GM12878 (cell line): ENCODE measurements around the gene ABI3. TPM values are rescaled to one million over a fixed set of nuclear protein-coding genes. Genes with fewer than 3 reads are reported as not detected.
A peak's percentile ranks its signal among the peaks of the same experiment; 100 is the strongest.

ENCODE experiments used
- ATAC-seq: fragments of 200-7000 bp; cut with Tn5 transposase; 3 replicates; pipeline ENCODE4 v1.9.1; 2020; ENCODE audit warnings: mild to moderate bottlenecking, moderate library complexity
- BruUV-seq: library from RNA; stranded (reverse); fragments of 400-500 nt; replicated peaks from 2 replicates; lab custom pipeline; 2021; lab: Mats Ljungman, UMichigan
- CTCF ChIA-PET: fragments of 300-600 bp; sonication (Branson Sonifier 250); formaldehyde crosslinking; extraction: SDS; loops from one replicate; lab custom pipeline; 2021; ENCODE audit warnings: inconsistent platforms; lab: Yijun Ruan, JAX
- POLR2A ChIA-PET: fragments of 350-600 bp; formaldehyde crosslinking; extraction: SDS; loops from one replicate; lab custom pipeline; 2021; ENCODE audit warnings: inconsistent platforms; lab: Charles Lee
- RAD21 ChIA-PET: fragments of 300-600 bp; sonication (Branson Sonifier 250); formaldehyde crosslinking; loops from one replicate; lab custom pipeline; 2023; ENCODE audit warnings: antibody characterized with exemption; ENCODE audit not compliant: unreplicated experiment; lab: Charles Lee
- SMC1A ChIA-PET: fragments of 300-600 bp; sonication (Branson Sonifier 250); formaldehyde crosslinking; loops from one replicate; lab custom pipeline; 2023; ENCODE audit not compliant: unreplicated experiment, uncharacterized antibody; lab: Charles Lee
- DNase-seq: peaks from one replicate; pipeline ENCODE4 v3.0.0-alpha.2; 2011; ENCODE audit warnings: low read depth, low spot score
- FAIRE-seq: peaks from 3 replicates; lab custom pipeline; 2011; peaks lifted over from hg19 to GRCh38; lab: Jason Lieb, UNC
- H2AFZ ChIP-seq: 2 replicates; pipeline ENCODE4 v1.6.0; 2011; ENCODE audit warnings: low read depth, low read length, control low read depth; ENCODE audit not compliant: control insufficient read depth
- H3K27ac ChIP-seq: 2 replicates; pipeline ENCODE4 v1.5.1; 2011; ENCODE audit warnings: control low read depth; ENCODE audit not compliant: control insufficient read depth, insufficient read depth
- H3K27me3 ChIP-seq, 2 experiments: replicated peaks in 1 of 2; 2 replicates each; pipeline versions ENCODE4 v1.6.0 to v1.6.1; 2011; ENCODE audit warnings: low read length in 1 of 2; ENCODE audit not compliant: control insufficient read depth in 2 of 2, insufficient read depth in 2 of 2
- H3K36me3 ChIP-seq, 2 experiments: 2 replicates each; pipeline ENCODE4 v1.5.1; 2011; ENCODE audit warnings: low read length in 1 of 2; ENCODE audit not compliant: control insufficient read depth in 2 of 2, insufficient read depth in 2 of 2
- H3K4me1 ChIP-seq: 2 replicates; pipeline ENCODE4 v1.6.1; 2011; ENCODE audit warnings: mild to moderate bottlenecking, low read length, moderate library complexity, mixed read lengths; ENCODE audit not compliant: control insufficient read depth, insufficient read depth
- H3K4me2 ChIP-seq: 2 replicates; pipeline ENCODE4 v1.6.0; 2011; ENCODE audit warnings: control low read depth; ENCODE audit not compliant: control insufficient read depth, insufficient read depth
- H3K4me3 ChIP-seq: fragments of 200-600 bp; sonication (generic); 2 replicates; pipeline ENCODE4 v1.5.1; 2016
- H3K79me2 ChIP-seq: 2 replicates; pipeline ENCODE4 v1.6.0; 2011; ENCODE audit warnings: low read length; ENCODE audit not compliant: control insufficient read depth, insufficient read depth
- H3K9ac ChIP-seq: 2 replicates; pipeline ENCODE4 v1.8.0; 2011; ENCODE audit warnings: low read length, control low read depth, mixed read lengths; ENCODE audit not compliant: control insufficient read depth, insufficient read depth
- H3K9me3 ChIP-seq: replicated peaks from 3 replicates; pipeline ENCODE4 v1.5.1; 2011; ENCODE audit warnings: mild to moderate bottlenecking, low read length; ENCODE audit not compliant: control insufficient read depth, insufficient read depth
- H4K20me1 ChIP-seq: 2 replicates; pipeline ENCODE4 v1.6.0; 2011; ENCODE audit not compliant: control insufficient read depth, insufficient read depth
- ATF3 ChIP-seq: IDR thresholded peaks from 2 replicates; pipeline ENCODE4 v1.6.1; 2011; ENCODE audit warnings: low read depth, mild to moderate bottlenecking, low read length, moderate library complexity, borderline replicate concordance; ENCODE audit errors: extremely low read depth
- EGR1 ChIP-seq, 2 experiments: IDR thresholded peaks; 1 replicate in 1 of 2; 2 replicates in 1 of 2; pipeline ENCODE4 v1.6.1; 2011 to 2012; ENCODE audit warnings: low read depth in 2 of 2, low read length in 2 of 2, borderline replicate concordance in 1 of 2, mild to moderate bottlenecking in 1 of 2, moderate library complexity in 1 of 2
- POLR2A ChIP-seq: IDR thresholded peaks from 2 replicates; pipeline ENCODE4 v1.6.1; 2011; ENCODE audit warnings: low read depth, mild to moderate bottlenecking, low read length
- whole genome bisulfite sequencing: methylation state at CpG from one replicate; pipeline ENCODE4 v1.1.6; 2016; ENCODE audit warnings: low lambda C conversion rate; ENCODE audit not compliant: insufficient replicate concordance, insufficient coverage; ENCODE audit errors: missing lambda C conversion rate; 5-methylcytosine and 5-hydroxymethylcytosine counted together
- in situ Hi-C: fragments of 300-500 bp; cut with MboI; formaldehyde crosslinking; loops from 9 replicates; pipeline ENCODE4 v1.14.3; 2018; ENCODE audit warnings: mixed read lengths
- intact Hi-C: fragments of 100-400 bp; cut with micrococcal nuclease; formaldehyde crosslinking; loops from one replicate; pipeline ENCODE4 v1.14.2; 2022; ENCODE audit not compliant: unreplicated experiment
- polyA plus RNA-seq, 11 experiments: library from polyadenylated mRNA; depleted of rRNA in 4 of 11; unstranded in 6 of 11; stranded (reverse) in 5 of 11; fragments of >200 nt; fragmentation: Nextera tagmentation in 4 of 11; fragmentation: Illumina TruSeq in 1 of 11; extraction: Ambion mirVana in 4 of 11; extraction: Trizol in 1 of 11; gene quantifications; 1 replicate in 1 of 11; 2 replicates in 10 of 11; pipeline versions ENCODE4 v1.2.1 to v1.2.3, GENCODE V29; 2011 to 2016; ENCODE audit warnings: inconsistent platforms in 2 of 11, missing spikeins in 2 of 11, low read depth in 1 of 11
- total RNA-seq, 4 experiments: library from RNA; depleted of rRNA in 3 of 4; stranded (reverse); fragments of >200 nt in 3 of 4; fragmentation: Illumina TruSeq in 1 of 4; extraction: Trizol in 1 of 4; gene quantifications; 2 replicates each; pipeline versions ENCODE4 v1.2.1 to v1.2.3, GENCODE V29; 2013 to 2021
- TF ChIP-seq, protein P1 (sequence below): IDR thresholded peaks from 2 replicates; pipeline ENCODE4 v1.6.1; 2011; ENCODE audit warnings: borderline replicate concordance, low read depth, mild to moderate bottlenecking, moderate library complexity, low read length; ENCODE audit not compliant: insufficient read depth, poor library complexity, severe bottlenecking

The ABI3 gene
- total and polyA plus RNA-seq, 10 of the 15 experiments (the other 5 are each of a cell fraction or from before 2014, with no cell fraction given), result 13.4 to 109 (median 51.1) TPM

- H2AFZ ChIP-seq, result no peak overlapping the region; the same call in 1 of the 2 replicates
- 25% methylated on average over 24 of the region's 36 CpGs for WGBS
- no peaks in the 10 kb centered on the region for H3K27me3 ChIP-seq
- CTCF ChIA-PET, result interaction anchor here (1.4 to 8.2 kb wide), 5 partner anchors 9 to 61 kb away, joined by 5 to 178 read pairs (median 61); no protein-coding TSS in a partner anchor
- H3K4me1 ChIP-seq, result no peaks in the 10 kb centered on the region; the same call in 1 of the 2 replicates
- FAIRE-seq (no peak), ATAC-seq (peak; percentile 9), DNase-seq (no peak)
- POLR2A ChIA-PET, result interaction anchor here (1.0 kb wide), 1 partner anchor 38 kb away, joined by 3 read pairs; no protein-coding TSS in a partner anchor
- H3K4me3 ChIP-seq, result peak overlapping the region; percentile 49
- TF ChIP-seq, protein P1, sequence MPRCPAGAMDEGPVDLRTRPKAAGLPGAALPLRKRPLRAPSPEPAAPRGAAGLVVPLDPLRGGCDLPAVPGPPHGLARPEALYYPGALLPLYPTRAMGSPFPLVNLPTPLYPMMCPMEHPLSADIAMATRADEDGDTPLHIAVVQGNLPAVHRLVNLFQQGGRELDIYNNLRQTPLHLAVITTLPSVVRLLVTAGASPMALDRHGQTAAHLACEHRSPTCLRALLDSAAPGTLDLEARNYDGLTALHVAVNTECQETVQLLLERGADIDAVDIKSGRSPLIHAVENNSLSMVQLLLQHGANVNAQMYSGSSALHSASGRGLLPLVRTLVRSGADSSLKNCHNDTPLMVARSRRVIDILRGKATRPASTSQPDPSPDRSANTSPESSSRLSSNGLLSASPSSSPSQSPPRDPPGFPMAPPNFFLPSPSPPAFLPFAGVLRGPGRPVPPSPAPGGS, result peak; percentile 22
- TF ChIP-seq EGR1 (IDR thresholded peaks at IDR 0.05; ENCODE audit: borderline replicate concordance in 1 of 2, low read depth in 2 of 2, low read length in 2 of 2), result peak in 1 of 2 experiments; percentile 14; a peak in 1 of 3 replicates
- no peak for TF ChIP-seq ATF3
- peak; percentile 48 for TF ChIP-seq POLR2A
- no peak overlapping the region for H3K27ac ChIP-seq
- no TSS peak for BruUV-seq
- H3K9ac ChIP-seq, result peak overlapping the region; percentile 20; the same call in 1 of the 2 replicates
- intact Hi-C loops (loop anchor here (5.0 to 10.0 kb wide), 2 partner anchors 165 to 198 kb away; no protein-coding TSS in a partner anchor), in situ Hi-C loops (loop anchor here (10.0 kb wide), 1 partner anchor 55 kb away; no protein-coding TSS in a partner anchor)
- peak overlapping the region; percentile 97 for H3K4me2 ChIP-seq
- H4K20me1 ChIP-seq, result no peaks in the 10 kb centered on the region
- H3K36me3 ChIP-seq, result no peaks in the 10 kb centered on the region
- H3K9me3 ChIP-seq, result no peaks in the 10 kb centered on the region
- SMC1A ChIA-PET, result interaction anchor here (0.9 to 7.3 kb wide), 2 partner anchors 15 to 49 kb away, joined by 3 to 118 read pairs; no protein-coding TSS in a partner anchor
- RAD21 ChIA-PET, result interaction anchor here (1.8 kb wide), 1 partner anchor 36 kb away, joined by 7 read pairs; no protein-coding TSS in a partner anchor
- no peaks in the 10 kb centered on the region for H3K79me2 ChIP-seq
Observed at GRCh38 chr17:49229805-49230600, 19.5 kb downstream of the ABI3 start.
